ENCODE measurements around the gene ADAMTS17.
"Not testable (repeated sequence)": the region's sequence is repeated elsewhere in the genome, so short reads cannot be mapped to it uniquely, and the experiment has no call there.

ADAMTS17 gene

GRCh38 chr15:100339999-100340398, 1.8 kb downstream of the ADAMTS17 start:
- DNase-seq, result no peak

GRCh38 chr15:100339451-100339850, 2.3 kb downstream of the ADAMTS17 start:
- not testable (repeated sequence) for DNase-seq

- DNase-seq, result no peak
Observed at GRCh38 chr15:100338971-100339444, 2.8 kb downstream of the ADAMTS17 start.

DNA sequence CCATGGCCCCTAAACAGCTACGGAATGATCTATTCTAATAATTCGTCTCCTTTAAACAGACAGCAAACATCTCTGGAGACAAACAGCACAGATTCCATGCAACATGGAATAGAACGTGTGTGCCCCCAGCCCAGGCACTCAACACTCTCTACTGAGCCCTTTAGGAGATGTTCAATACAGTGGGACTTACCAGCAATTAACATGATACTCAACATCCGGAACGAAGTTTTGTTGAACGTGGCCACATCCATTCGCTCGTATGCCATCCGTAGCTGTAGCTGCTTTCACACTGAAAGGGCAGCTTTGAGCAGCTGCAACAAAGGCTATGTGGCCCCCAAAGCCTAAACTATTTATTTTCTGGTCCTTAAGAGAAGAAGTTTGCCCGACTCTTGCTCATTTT, 3.5 kb downstream of the ADAMTS17 start:
- DNase-seq, result no peak

DNA sequence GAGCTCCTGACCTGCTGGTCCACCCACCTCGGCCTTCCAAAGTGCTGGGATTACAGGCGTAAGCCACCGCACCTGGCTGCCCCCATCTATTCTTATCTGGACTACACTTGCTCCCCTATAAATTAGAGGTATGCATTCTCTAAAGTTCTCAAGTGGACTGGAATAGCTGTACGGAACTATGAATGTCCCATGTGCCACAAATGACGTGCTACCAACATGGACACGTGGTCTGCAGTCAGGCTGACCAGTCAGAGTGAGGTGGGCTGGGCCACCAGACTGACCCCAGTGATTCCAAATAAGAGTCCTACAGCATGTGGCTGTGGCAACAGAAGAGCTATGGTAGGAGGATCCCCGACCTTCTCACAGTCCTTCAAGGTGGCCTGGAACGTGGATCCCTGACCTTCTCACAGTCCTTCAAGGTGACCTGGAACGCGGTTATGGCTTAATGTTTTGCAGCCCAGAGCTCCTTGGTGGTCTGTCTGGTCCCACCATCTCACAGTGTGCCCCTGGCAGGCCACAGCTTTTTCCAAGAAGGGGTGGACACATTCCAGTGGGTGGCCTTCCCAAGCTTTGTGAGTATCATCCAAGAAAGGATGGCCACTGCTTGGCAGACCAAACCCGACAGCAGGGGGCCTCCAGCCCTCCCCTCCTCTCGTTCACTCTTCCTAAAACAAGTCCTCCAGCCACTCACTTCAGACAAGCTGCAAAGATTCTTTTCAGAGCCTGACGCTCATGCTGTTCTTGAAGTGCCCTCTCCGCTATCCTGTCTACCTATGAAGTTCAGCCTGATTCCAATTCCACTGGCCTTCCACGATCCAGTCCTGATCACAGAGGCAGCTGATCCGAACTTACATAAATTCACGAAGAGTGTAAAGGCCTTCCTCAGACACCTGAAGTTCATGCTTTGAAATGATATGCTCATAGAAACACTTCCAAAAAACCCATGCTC, 4.4 kb downstream of the ADAMTS17 start:
- no peak for DNase-seq

DNA sequence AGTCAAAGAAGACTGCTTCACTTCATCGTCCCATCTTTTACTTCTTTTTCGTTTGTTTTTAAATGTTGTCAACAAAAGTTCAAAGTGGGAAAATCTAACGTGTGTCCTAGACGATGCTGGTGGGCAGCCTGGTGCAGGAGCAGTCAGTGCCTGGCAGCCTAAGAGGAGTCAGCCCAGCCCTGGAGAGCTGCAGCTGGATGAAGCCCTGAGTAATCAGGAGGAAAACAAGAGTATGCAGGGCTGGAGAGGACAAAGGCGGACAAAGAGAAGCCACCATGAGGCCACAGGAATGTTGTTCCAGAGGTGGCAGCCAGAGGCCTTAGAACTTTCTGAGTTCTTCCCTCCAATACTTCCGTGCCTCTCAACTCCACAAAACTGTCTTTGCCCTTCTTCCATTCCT, 5.7 kb downstream of the ADAMTS17 start:
- no peak for DNase-seq

- no peak for DNase-seq
Observed at GRCh38 chr15:100335335-100335999, 6.3 kb downstream of the ADAMTS17 start.

DNA sequence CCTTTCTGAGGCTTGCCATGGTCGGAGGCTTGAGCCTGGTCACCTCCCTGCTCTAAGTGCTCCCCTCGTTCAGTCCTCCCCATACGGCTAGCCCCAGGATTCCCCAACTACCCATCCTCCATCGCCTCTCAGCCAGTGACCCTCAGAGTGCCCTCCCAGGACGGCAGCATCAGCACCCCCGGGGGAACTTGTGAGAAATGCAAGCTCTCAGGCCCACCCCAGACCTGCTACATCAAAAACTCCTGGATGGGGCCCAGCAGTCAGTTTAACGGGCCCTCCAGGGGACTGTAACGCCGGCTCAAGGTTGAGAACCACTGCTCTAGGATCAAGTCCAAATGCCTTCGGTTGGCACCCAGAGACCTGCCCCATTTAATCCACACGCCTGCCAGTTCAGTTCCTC, 6.9 kb downstream of the ADAMTS17 start:
- no peak for DNase-seq

DNA sequence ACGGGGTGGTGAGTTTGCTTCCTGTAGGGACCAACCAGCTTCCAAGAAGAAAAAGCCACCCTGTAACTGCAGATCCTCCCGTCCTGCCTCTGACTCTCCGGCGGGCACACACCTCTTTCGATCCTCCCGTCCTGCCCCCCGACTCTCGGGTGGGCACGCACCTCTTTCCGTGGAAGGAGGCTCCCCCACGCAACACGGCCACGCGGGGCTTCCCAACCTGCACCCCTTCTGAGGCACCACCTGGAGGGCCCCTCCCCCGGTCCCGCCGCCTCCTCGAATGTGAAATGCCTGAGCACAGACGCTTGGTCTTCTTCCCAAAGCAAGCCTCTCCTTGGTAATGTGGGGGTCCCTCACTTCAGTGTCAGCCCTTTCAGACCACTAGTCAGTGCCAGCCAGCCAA, 7.3 kb downstream of the ADAMTS17 start:
- DNase-seq, result no peak

- no peak for DNase-seq
Observed at GRCh38 chr15:100334015-100334414, 7.8 kb downstream of the ADAMTS17 start.

- no peak for DNase-seq
Observed at GRCh38 chr15:100333236-100333635, 8.5 kb downstream of the ADAMTS17 start.

- no peak for DNase-seq
Observed at GRCh38 chr15:100332721-100333120, 9.1 kb downstream of the ADAMTS17 start.

- no peak for DNase-seq
Observed at GRCh38 chr15:100332231-100332630, 9.5 kb downstream of the ADAMTS17 start.

DNA sequence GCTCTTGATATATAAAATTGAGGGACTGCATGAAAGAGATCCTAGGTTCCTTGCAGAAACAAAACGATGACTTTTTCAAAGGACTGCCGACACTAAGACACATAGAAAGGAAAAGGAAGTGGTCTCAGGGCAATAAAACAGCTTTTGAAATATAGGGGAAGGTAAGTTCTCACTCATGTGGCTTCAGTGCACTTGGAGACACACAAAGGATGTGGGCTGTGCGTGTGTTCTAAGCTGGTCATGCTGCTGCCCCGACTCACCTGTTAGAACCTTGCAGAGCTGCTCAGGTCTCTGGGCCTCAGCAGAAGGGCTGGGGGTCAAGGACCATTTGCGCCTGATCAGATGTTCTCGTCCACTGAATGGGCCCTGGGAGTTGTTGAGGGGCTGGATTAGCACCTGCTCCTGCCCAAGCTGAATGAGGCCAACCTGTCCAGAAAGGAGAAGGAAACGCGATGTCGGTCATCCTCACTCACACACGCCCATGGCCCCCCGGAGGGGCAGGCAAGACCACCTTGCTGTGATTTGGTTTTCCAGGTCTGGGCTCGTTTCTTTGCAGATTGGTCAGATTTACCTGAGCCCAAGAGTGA, 11.1 kb downstream of the ADAMTS17 start:
- no peak for DNase-seq

DNA sequence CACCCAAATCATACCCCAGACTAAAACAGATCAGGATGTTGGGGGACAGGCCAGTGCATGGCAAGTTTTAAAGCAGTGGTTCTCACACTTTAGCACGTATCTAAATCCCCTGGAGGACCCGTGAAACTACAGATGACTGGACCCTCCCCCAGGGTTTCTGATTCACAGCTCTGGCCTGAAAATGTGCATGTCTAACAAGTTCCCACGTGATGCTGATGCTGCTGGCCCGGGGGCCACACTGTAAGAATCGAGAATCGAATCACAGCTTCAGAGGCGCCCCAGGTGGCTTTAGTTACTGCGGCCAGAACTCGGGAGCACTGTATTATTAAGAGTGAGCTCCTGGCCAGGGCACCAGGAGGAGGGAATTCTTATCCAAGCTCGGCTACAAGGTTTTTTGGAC, 11.6 kb downstream of the ADAMTS17 start:
- no peak for DNase-seq

DNA sequence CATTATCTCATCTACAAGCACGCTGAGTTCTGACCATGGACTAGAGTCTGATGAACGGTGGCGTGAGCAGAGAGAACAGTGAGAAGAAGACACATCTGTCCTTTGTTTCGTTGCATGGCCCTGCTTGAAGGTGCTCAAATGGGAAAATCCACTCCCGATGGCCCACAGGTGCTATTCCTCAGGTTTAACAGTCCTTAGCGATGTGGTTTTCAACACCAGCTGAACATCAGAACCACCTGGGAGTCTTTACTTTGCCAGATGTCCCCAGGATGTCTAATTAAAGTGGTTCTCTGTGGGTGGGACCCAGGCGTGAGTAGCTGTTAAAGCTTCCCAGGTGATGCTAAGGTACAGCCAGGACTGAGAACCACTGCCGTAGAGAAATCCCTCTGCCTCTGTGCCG, 13.0 kb downstream of the ADAMTS17 start:
- DNase-seq, result no peak

DNA sequence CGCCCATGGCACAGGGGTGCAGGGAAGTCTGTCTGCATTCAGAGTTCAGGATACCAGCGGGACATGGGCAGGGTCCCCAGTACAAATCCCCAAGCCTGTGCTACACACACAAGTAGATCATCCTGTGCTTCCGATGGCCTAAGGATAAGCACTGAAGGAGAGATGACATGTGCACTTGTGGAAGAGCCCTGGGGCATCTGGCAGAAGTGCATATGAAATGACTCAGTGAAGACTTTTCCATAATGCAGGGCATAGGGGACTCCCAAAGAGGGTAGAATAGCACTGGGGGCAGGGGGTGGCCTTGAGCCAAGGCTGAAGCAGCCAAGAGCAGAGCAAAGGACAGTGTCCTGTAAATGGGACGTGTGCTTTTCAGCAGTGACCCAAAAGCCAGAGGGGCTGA, 22.9 kb downstream of the ADAMTS17 start:
- no peak for DNase-seq

- no peak for DNase-seq
Observed at GRCh38 chr15:100314809-100315400, 26.9 kb downstream of the ADAMTS17 start.

DNA sequence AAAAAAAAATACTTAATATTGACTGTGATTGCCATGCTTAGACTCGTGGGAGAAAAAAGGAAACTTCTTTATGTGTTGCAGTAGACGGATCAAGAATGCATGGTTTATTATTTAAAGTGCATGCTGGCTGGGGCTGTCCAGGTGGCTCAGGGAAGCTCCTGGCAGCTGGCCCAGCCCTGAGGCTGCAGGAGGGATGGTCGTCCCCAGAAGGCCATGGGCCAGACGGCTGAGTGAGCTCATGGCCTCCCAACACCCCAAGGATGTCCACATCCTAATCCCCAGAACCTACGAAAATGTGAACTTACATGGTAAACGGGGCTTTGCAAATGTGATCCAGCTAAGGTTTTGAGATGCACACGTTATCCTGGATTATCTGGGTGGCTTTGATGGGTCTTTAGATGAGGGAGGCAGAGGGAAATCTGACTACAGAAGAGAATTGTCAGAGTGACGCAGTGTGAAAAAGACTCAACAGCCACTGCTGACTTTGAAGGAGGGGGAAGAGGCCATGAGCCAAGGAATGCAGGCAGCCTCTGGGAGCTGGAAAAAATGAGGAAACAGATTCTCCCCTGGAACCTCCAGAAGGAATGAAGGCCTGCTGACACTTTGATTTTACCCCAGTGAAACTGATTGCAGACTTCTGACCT, 29.8 kb downstream of the ADAMTS17 start:
- no peak for DNase-seq

DNA sequence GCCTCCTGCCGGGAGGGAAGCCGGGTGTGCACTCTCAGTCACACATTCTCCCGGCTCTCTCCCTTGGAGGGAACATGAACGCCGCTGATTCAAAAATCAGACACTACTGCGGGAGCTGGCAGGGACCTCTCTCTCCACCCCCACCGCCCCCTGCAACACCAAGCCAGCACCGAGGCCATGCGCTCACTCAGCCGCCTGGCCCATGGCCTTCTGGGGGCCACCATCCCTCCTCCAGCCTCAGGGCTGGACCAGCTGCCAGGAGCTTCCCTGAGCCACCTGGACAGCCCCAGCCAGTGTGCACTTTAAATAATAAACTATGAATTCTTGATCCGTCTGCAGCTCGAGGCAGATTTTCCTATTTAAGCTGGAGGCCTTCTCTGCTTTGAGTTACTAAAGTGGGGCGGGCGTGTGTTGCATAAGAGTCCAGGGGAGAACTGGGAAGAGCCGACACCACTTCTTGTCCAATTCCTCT, 30.6 kb downstream of the ADAMTS17 start:
- no peak for DNase-seq

DNA sequence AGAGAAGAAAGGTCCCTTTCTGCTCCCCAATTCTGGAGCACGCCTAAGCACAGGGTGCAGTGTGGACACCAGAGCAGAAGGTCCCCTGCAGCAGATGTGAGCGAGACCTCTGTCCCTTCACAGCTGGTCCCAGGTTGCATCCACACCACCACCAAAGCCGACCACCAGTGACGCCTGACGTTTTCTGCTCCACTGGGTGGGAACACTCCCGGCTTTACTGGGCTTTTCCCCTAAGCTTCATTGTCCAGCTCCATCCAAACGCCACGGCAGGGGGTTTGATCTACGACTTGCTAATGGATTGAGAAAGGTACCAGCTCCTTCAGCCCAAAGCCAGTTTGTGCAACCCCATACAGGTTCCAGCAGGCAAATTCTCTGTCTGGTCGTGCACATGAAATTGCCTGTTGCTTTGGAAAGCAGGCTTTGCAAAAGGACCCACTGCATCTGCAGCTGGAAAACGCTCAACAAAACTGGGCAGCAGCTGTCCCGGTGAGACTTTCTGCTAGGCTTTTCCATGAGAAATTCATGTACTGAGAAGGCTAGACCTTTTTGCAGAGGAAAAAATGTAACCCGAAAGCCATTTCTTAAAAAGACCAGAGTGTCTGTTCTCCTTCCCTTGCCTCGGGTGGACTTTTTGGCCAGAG, 31.1 kb downstream of the ADAMTS17 start:
- DNase-seq, result no peak

- DNase-seq, result no peak
Observed at GRCh38 chr15:100310041-100310405, 31.8 kb downstream of the ADAMTS17 start.
